Chondrocyte (in vitro differentiated cells): ENCODE data around the gene PDE2A. TPM values are rescaled to one million over a fixed set of nuclear protein-coding genes. Genes with fewer than 3 reads are reported as not detected.

Experiments used
- DNase-seq: peaks from one replicate; pipeline ENCODE4 v3.0.0; 2021; ENCODE audit warnings: mixed read lengths, low spot score
- H3K27ac Mint-ChIP-seq: one replicate; pipeline ENCODE4 v1.8.0; 2021; ENCODE audit warnings: mild to moderate bottlenecking, moderate library complexity, mixed read lengths; ENCODE audit not compliant: unreplicated experiment
- H3K27me3 Mint-ChIP-seq: 2 replicates; pipeline ENCODE4 v1.8.0; 2021; ENCODE audit warnings: low read depth, mixed read lengths
- H3K36me3 Mint-ChIP-seq: 2 replicates; pipeline ENCODE4 v1.8.0; 2021; ENCODE audit warnings: low read depth, mixed read lengths
- H3K4me1 Mint-ChIP-seq: 2 replicates; pipeline ENCODE4 v1.8.0; 2021; ENCODE audit warnings: low read depth, mild to moderate bottlenecking, mixed read lengths
- H3K4me3 Mint-ChIP-seq: one replicate; pipeline ENCODE4 v1.8.0; 2021; ENCODE audit warnings: mild to moderate bottlenecking, moderate library complexity, mixed read lengths; ENCODE audit not compliant: unreplicated experiment
- H3K9me3 Mint-ChIP-seq: 2 replicates; pipeline ENCODE4 v1.8.0; 2021; ENCODE audit warnings: low read depth, mixed read lengths
- total RNA-seq: library from RNA; stranded (reverse); gene quantifications from 3 replicates; pipeline ENCODE4 v1.2.1, GENCODE V29; 2021
- TF ChIP-seq, protein P1 (sequence below): fragments of 200-600 bp; sonication (generic); IDR thresholded peaks from 2 replicates; pipeline ENCODE4 v1.5.0; 2021; ENCODE audit warnings: antibody characterized with exemption, mild to moderate bottlenecking, moderate library complexity

The PDE2A gene
- total RNA-seq, 1 donor from 2014 or later, result not detected

DNA sequence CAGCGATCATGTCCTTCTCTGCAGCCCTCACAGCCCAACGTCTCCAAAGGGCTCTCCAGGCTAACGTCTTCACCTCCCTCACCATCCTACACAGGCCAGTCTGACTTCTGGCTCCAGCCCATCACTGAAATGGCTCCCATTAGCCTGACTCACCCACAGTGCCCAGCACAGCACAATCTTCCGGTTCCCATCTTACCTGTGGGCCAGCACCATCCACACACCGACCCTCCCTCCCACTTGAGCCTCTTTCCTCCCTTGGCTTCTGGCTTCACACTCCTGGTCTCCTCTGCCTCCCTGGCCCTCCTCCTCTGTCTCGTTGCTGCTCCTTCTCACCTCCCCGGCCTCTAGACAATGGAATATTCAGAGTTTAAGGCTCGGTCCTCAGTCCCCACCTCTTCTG is 51.2 kb downstream of the PDE2A start:
- no peaks in the 10 kb centered on the region for H3K9me3 Mint-ChIP-seq
- H3K27ac Mint-ChIP-seq, result no peak overlapping the region
- TF ChIP-seq, protein P1, sequence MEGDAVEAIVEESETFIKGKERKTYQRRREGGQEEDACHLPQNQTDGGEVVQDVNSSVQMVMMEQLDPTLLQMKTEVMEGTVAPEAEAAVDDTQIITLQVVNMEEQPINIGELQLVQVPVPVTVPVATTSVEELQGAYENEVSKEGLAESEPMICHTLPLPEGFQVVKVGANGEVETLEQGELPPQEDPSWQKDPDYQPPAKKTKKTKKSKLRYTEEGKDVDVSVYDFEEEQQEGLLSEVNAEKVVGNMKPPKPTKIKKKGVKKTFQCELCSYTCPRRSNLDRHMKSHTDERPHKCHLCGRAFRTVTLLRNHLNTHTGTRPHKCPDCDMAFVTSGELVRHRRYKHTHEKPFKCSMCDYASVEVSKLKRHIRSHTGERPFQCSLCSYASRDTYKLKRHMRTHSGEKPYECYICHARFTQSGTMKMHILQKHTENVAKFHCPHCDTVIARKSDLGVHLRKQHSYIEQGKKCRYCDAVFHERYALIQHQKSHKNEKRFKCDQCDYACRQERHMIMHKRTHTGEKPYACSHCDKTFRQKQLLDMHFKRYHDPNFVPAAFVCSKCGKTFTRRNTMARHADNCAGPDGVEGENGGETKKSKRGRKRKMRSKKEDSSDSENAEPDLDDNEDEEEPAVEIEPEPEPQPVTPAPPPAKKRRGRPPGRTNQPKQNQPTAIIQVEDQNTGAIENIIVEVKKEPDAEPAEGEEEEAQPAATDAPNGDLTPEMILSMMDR, result no peak
- H3K27me3 Mint-ChIP-seq, result peaks cover 34% of the 10 kb centered on the region
- peaks cover 3% of the 10 kb centered on the region for H3K36me3 Mint-ChIP-seq
- H3K4me1 Mint-ChIP-seq, result no peaks in the 10 kb centered on the region
- no peak overlapping the region for H3K4me3 Mint-ChIP-seq
- DNase-seq, result no peak

DNA sequence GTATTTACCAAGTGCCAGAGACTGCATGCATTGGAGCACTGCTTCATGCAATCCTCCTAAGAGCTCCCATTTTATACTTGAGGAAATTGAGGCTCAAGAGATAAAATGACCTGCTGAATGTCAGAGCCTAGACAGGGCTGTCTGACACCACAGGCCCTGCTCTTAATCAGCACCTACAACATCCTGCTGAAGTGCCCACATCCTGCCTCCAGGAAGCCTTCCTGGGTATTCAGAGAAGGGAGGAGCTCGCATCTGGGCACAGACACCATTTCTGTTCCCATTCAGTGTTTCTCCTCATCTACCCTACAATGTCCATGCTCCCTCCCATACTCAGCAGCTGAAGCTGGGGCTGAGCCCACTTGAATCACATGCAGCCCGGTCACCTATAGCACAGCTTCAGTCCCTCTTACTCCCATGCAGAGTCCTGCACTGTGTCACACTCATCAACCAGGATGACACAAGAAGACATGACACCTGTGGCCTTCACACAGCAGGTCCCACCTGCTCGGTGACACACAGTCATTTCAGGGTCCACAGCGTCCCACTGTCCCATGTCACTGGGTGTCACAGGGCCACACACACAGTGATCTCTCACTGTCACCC is 53.1 kb downstream of the PDE2A start:
- H3K27ac Mint-ChIP-seq, result no peak overlapping the region
- no peak overlapping the region for H3K4me3 Mint-ChIP-seq
- peaks cover 3% of the 10 kb centered on the region for H3K36me3 Mint-ChIP-seq
- no peaks in the 10 kb centered on the region for H3K9me3 Mint-ChIP-seq
- TF ChIP-seq, protein P1, result no peak
- DNase-seq, result no peak
- peaks cover 40% of the 10 kb centered on the region for H3K27me3 Mint-ChIP-seq
- H3K4me1 Mint-ChIP-seq, result peaks cover 5% of the 10 kb centered on the region

DNA sequence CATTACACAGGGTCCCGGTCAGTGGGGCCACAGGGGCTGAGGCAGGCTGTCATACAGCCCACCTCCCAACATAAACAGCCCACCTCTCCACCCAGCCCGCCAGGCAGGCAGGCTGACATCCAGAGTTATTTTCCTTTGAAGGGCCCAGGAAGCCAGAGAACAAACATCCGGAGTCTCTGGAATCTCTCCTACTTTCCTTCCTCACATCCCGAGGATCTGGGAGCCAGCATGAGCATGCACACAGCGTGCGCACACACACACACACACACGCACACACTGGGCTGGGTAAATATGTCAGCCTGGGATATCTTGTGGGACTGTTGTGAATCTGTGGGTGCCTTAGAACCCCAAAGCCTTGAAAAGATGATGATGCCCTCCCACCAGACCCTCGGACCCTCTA is 55.4 kb downstream of the PDE2A start:
- no peak for DNase-seq
- Mint-ChIP-seq H3K4me3 (no peak overlapping the region), H3K4me1 (peaks cover 5% of the 10 kb centered on the region), H3K27ac (no peak overlapping the region), H3K36me3 (peaks cover 4% of the 10 kb centered on the region), H3K27me3 (peaks cover 57% of the 10 kb centered on the region), H3K9me3 (no peaks in the 10 kb centered on the region)
- TF ChIP-seq, protein P1, result no peak

DNA sequence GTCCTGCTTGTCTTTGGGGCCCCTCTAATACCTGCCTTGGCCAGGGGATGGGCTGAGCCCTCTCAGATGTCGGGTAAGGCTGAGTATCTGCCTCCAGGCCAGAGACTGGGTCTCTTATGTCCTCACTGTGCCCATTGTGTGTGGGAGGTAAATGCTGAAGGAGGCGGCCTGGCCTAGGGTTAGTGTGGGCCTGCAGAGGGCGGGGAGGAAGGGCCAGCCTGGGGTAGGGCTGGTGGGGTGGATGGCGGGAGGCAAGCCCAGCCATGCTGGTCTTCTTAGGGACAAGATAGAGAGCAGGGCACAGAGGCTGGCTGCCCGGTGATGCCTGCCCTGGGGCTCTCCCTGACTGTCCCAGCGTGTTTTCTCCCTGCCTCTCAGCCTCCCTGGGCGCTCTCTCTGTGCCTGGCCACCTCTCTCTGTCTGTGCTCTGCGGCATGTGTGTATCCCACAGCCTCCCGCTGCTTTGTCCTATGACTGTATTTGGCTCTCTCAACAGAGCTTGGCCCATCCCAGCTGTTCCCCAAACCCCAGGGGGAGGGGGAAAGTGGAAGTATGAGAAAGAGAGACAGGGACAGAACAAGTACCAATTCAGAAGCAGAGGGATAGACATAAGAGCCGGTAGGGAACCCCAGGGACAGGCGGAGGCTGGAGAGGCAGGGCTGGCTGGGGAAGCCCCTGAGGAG is 57.0 kb downstream of the PDE2A start:
- H3K4me1 Mint-ChIP-seq, result peaks cover 5% of the 10 kb centered on the region
- no peak overlapping the region for H3K4me3 Mint-ChIP-seq
- H3K27me3 Mint-ChIP-seq, result peaks cover 54% of the 10 kb centered on the region
- TF ChIP-seq, protein P1, result no peak
- H3K27ac Mint-ChIP-seq, result no peak overlapping the region
- no peaks in the 10 kb centered on the region for H3K9me3 Mint-ChIP-seq
- H3K36me3 Mint-ChIP-seq, result peaks cover 1% of the 10 kb centered on the region
- no peak for DNase-seq

DNA sequence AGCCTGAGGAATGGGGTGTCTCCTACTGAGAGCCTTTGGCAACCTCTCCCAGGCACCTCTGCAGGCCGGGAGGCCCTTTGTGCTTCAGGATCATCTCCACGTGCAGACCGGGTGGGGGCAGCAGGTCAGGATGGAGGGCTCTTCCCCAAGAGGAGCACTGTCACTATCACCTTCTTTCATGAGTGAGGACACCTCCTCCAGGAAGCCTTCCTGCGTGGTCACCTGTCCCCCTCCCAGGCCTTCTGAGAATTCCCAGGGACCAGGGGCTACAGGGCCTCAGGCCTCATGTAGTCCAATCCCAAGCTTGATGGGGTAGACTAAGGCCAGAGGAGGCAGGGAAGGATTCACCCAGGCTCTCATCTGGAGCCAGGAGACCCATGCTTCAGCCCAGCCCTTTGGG is 57.6 kb downstream of the PDE2A start:
- H3K9me3 Mint-ChIP-seq, result no peaks in the 10 kb centered on the region
- no peak overlapping the region for H3K27ac Mint-ChIP-seq
- TF ChIP-seq, protein P1, result no peak
- no peak overlapping the region for H3K4me3 Mint-ChIP-seq
- peaks cover 53% of the 10 kb centered on the region for H3K27me3 Mint-ChIP-seq
- DNase-seq, result no peak
- H3K36me3 Mint-ChIP-seq, result peaks cover 1% of the 10 kb centered on the region
- H3K4me1 Mint-ChIP-seq, result peaks cover 5% of the 10 kb centered on the region
